ENCODE data around the gene OSBPL5. TPM values are rescaled to one million over a fixed set of nuclear protein-coding genes. Genes with fewer than 3 reads are reported as not detected.

OSBPL5 gene, protein sequence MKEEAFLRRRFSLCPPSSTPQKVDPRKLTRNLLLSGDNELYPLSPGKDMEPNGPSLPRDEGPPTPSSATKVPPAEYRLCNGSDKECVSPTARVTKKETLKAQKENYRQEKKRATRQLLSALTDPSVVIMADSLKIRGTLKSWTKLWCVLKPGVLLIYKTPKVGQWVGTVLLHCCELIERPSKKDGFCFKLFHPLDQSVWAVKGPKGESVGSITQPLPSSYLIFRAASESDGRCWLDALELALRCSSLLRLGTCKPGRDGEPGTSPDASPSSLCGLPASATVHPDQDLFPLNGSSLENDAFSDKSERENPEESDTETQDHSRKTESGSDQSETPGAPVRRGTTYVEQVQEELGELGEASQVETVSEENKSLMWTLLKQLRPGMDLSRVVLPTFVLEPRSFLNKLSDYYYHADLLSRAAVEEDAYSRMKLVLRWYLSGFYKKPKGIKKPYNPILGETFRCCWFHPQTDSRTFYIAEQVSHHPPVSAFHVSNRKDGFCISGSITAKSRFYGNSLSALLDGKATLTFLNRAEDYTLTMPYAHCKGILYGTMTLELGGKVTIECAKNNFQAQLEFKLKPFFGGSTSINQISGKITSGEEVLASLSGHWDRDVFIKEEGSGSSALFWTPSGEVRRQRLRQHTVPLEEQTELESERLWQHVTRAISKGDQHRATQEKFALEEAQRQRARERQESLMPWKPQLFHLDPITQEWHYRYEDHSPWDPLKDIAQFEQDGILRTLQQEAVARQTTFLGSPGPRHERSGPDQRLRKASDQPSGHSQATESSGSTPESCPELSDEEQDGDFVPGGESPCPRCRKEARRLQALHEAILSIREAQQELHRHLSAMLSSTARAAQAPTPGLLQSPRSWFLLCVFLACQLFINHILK
- 1 to 10 TPM; 2.8 to 3.4 TPM for total RNA-seq

DNA sequence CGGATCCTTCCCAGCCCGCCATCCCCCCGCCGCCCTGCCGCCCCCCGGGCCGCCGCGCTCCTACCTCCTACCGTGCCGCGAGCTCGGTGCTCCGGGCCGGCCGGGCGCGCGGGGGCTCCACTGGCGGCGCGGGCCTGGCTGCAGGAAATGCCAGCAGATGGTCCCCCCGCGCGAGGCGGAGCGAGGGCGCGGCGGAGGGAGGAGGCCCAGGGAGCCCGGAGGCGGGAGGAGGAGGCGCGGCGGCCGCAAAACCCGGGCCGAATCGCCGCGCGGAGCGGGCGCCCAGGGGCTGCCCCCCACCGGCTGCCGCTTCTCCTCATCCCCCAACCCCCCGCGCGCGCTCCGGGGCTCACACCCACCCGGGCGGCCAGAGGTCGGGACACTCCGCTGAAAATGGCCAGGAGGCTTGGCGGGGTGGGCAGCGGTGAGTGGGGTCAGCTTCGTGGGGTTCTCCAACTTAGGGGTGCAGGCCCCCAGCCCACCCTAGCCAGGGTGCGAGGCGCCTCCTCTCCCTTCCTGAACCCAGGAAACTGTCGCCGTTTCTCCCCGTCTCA lies at the start of gene OSBPL5:
Gene OSBPL5, minus strand, starts transcription at position 159 of the 554 bp plus-strand sequence. CDS start 36,162 bp downstream, outside the sequence.
- CTCF ChIA-PET: no interaction called here
- POLR2A ChIA-PET: no interaction called here

DNA sequence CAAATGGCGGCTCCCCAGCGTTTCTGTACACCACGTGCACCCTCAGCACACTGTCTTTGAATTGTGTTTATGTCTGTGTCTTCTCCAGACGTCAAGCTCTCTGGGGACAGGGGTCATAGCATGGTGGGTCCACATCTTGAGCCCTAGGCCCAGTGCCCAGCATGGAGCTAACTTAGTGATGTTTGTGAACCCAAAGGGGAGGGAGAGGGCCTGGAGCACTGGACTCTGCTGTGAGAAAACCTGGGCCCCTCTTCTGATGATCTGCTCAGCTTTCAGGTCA lies 49.2 kb upstream of the OSBPL5 start:
- ChIA-PET CTCF (interaction anchor here (1.4 kb wide), 1 partner anchor 124 kb away, joined by 3 read pairs; no protein-coding TSS in a partner anchor), POLR2A (no interaction called here)

DNA sequence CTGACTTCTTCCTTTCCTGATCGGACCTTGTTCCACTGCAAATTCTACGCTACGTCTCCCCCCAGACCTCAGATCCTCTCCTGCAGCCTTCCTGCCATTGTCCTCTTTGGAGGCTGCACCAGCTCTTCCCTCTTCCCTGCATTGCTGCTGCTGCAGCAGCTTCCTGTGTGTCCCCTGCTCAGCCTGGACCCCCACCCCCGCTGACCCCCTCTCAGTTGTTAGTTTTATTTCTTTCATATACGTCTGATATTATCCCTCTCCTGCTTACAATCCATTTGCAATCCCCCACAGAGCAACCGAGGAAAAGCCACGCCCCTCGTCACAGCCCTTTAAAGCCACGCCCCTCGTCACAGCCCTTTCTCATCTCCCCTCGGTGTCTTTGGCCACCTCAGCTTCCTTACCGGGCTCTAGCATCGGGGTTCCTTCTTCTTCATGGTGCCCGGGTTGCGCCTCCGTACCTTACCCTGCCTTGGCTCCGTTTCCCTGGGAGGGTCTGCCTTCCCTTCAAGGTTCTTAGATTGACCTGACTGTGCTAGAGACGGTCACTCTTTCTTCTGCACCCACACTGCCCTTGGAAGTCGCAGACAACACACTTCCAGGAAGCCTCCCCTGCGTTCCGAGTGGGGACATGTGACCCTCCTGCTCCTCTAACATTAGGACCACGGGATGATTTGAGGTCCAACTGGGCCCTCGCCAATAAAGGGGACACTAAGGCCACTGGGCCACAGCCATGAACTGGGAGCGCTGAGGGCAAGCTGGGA lies 48.7 kb upstream of the OSBPL5 start:
- ChIA-PET CTCF (no interaction called here), POLR2A (no interaction called here)

DNA sequence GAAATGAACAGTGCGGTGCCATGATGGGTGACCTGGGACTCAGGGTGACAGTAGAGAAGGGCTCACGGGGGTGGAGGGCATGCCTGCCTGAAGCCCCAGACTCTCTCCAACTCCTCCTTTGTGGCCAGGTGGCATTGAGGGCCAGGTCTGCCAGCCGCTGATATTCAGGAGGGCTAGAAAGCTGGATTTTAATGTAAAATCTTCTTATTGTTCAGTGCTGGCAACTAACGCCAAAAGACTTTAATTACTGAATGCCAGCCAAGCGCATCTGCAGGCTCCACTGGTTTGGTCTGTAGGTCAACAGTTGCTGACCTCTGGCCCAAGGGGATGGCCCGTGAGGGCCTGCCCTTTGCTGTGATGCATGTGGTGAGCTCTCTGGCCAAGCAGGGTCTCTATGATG lies 43.2 kb upstream of the OSBPL5 start:
- ChIA-PET CTCF (no interaction called here), POLR2A (no interaction called here)

DNA sequence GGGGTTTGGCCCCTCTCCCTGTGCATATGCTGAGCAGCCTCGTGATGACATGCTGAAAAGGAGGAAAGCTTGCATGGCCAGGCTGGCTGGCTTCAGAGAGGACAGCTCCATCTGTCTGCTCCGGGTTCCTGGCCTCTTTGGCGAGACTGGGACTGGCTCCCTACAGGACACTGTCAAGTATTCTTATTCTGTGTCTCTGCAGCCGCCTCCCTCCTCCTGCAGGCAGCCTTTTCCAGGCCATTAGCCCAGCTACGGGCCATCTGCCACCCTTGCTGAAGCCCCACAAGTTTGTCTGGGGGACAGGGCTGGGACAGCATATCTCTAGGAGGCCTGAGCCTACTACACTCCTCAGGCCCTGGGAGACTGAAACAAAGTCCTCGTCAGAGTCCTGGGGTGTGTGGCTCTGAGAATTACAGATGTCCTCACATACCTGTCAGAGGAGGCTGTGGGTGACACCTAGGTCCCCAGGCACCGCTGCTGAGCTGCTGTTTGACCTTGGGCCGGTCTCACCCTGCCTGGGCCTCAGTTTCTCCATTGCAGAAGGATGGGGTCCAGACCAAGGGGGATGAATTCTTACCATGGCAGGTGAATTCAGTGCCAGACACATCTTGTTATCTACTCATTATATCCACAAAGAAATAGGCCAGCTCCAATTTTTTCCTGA lies 42.5 kb upstream of the OSBPL5 start:
- CTCF ChIA-PET: interaction anchor here (1.0 kb wide), 1 partner anchor 9 kb away, joined by 4 read pairs; no protein-coding TSS in a partner anchor
- POLR2A ChIA-PET: no interaction called here

DNA sequence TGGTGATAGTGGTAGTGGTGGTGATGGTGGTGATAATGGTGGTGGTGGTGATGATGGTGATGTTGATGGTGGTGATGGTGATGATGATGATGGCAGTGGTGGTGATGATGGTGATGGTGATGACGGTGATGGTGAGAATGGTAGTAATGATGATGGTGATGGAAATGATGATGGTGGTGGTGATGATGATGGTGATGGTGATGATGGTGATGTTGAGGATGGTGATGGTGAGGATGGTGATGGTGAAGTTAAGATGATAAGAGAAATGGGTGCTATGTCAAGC lies 41.8 kb upstream of the OSBPL5 start:
- ChIA-PET CTCF (interaction anchor here (1.0 kb wide), 1 partner anchor 10 kb away, joined by 4 read pairs; no protein-coding TSS in a partner anchor), POLR2A (no interaction called here)

DNA sequence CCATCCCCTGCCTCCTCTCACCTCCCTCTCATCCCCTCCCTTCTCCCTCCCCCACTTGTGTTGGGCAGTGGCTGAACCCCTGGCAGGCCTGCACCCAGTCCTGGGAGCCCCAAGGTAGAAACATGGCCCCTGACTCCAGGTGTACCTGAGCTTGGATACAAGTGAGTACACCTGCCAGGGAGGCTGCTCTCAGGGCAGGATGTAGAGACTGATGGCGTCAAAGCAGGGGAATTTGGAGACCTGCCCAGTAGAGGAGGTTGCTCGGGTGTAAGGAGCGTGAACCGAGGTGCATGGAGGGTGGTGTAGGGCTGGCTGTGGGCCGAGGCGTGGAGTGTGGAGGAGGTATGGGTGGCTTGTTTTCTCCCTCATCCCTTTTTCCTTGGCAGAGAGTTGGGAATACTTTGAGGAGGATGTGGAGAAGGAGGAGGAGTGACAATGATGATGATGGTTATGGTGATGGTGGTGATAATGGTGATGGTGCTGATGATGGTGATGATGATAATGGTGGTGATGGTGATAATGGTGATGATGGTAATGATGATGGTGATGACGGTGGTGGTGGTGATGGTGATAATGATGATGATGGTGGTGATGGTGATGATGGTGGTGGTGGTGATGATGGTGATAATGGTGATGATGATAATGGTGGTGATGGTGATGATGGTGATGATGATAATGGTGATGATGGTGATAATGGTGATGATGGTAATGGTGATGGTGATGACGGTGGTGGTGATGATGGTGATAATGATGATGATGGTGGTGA lies 41.2 kb upstream of the OSBPL5 start:
- POLR2A ChIA-PET: no interaction called here
- CTCF ChIA-PET: interaction anchor here (1.0 kb wide), 1 partner anchor 10 kb away, joined by 4 read pairs; no protein-coding TSS in a partner anchor

DNA sequence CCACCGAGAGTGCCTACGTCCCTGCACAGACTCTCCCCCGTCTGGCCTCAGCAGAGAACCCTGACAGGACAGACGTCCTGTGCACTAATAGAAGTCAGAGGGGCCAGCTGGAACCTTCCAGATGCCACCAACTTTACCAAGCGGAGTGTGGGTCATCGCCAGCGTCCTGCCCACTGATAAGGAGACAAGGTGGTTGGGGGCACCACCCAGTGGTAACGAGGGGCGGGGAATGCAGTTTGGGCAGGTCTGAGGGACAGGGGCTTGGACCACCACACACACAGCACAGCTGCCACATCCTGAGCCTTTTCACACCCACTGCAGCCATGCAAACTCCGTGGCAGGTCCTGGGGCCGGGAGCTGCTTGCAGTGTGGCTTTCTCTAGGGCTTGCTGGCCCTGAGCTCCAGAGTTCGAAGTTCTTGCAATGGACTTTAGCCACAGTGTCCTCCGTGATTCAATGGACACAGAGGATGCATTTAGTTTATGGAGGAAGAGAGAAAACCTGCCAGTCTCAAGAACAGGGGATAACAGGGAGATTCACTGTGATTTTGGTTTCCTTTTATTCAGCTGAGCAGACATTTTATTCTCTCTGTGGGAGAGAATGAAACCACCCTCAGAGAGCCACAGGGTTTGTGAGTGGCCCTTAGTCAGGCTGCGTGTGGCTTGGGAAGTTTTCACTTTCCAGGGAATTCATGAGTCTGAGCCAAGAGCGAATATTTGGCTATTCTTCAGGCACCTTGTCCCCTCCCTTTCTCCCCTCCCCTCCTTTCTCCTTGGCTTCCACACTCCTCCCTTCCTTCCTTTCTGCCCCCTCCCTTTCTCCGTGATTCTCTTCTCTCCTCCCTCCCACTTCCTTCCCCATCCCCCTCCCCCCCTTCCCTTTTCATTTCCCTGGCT lies 40.4 kb upstream of the OSBPL5 start:
- POLR2A ChIA-PET: no interaction called here
- CTCF ChIA-PET: no interaction called here

DNA sequence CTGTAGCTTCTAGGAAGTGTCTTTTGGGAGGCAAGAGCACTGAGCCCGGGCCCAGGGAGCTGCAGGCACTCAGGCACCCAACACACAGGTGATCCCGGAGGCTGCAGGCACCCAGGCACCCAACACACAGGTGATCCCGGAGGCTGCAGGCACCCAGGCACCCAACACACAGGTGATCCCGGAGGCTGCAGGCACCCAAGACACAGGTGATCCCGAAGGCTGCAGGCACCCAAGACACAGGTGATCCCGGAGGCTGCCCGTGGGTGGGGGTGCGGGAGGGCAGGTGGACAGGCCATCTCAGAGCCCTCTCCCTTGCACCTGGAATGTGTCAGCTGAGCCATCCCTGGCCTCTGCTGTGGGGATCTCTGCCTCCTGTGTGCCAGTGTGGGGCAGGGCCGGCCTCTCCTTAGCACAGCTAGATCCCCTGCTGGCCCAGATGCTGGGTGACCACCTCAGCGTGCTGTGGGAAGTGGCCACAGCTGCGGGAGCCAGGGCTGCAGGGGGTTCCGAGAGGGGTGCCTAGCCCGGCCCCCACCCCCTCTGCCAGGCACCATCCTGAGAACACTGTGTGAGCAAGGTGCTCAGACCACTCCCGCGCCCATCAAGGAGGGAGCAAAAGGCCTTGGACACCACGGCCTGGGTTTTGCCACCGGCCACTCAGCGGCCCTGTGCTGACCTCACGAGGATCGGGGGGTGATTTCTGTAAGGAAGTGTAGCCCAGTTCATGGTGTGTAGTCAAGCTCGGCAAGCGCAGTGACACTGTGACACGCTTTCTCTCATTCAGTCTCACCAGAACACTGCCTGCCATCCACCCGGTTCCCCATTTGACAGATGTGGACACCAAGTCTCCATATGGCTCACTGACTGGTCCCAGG lies 39.3 kb upstream of the OSBPL5 start:
- ChIA-PET CTCF (no interaction called here), POLR2A (no interaction called here)

DNA sequence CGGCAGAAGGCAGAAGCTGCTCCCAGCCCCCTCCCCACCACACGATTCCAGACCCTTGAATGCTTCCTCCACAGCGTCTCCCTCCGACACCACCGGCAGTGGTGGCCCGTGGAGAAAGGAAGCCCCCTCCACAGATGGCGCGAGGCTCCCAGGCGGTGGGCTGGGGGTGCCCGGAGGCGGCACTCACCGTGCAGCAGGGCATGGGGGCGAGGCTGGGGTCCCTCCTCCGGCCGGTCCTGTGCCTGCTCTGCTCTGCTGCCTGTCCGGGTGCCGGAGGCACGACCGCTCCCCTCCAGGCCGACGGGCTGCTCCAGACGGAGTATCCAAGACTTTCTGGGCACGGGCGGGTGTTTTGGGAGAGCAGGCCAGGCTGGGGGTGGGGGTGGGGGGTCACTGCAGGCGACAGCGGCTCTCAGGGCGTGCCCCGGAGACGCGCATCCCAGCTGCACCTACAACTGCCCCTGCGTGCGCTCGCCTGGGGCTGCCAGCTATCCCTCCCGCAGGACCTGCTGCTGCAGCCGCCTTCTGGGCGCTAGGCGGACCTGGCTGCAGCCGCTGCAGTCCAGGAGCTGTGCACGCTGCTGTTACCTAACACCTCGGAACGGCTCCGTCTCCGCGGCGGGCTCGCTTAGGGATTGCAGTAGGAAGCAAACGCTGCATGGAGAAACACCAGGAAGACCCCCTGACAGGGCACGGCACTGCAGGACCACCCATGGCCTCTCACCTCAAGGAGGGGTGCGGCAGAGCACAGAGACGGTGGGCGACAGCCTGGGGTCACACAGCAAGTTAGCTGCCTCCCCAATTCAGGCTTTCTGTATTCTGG lies 38.3 kb upstream of the OSBPL5 start:
- CTCF ChIA-PET: no interaction called here
- POLR2A ChIA-PET: no interaction called here

DNA sequence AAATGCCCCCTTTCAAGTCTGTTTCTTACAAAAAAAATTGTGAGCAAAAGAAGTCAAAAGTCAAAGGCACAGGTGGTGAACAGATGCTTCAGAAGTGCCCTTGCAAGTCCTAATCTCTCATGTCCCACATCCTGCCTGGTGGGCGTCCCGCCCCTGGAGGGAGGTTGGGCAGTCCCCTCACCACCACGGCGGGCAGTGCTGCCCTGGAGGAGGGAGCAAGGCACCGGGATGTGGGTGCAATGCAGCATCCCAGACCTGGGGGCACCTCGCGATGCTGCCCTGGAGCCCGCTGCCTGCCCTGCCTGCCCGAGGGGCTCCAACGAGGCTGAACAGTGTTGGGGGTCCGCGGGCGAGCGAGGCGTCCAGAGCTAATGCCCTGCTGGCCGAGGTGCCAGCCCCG lies 37.6 kb upstream of the OSBPL5 start:
- CTCF ChIA-PET: no interaction called here
- POLR2A ChIA-PET: no interaction called here

DNA sequence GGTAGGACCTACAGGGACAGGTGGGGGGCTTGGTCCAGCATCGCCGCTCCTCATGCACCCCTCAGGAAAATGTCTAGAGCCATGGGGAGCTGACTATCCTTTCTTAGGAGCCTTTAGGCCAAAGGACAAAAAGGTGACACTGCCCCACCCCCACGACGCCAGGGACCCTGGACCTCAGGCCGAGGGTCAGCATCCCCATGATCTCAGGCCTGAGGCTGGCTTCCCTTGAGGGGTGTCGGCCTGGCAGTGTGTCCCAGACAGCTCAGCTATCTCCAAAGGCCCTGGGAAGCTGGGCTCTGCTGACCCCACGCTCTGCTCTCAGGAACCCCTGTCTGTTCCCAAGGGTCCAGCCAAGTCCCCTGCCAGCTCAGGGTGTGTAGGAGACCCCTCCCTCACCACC lies 37.2 kb upstream of the OSBPL5 start:
- POLR2A ChIA-PET: no interaction called here
- CTCF ChIA-PET: no interaction called here

DNA sequence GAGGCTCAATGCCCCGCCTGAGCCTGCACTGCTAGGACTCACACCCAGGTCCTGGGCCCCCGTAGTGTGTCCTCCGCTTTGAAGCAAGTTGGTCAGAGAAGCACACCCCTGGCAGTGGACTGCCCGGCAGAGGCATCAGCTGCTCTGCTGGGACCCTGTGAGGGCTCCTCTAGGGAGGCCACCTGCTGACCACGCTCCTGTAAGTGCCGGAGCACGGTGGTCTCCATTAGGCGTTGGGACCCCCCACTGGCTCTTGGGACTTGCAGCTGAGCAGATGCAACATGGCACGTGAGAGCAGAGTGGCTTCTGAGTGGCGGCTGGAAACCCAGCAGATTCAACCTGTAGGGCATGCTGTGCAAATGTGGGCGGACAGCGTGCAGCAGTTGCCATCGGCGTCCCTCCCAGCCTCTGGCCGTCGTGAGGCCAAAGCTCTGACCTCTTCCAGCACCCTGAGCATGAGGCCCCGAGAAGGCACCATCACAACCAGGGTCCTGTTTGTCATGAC lies 36.6 kb upstream of the OSBPL5 start:
- POLR2A ChIA-PET: no interaction called here

DNA sequence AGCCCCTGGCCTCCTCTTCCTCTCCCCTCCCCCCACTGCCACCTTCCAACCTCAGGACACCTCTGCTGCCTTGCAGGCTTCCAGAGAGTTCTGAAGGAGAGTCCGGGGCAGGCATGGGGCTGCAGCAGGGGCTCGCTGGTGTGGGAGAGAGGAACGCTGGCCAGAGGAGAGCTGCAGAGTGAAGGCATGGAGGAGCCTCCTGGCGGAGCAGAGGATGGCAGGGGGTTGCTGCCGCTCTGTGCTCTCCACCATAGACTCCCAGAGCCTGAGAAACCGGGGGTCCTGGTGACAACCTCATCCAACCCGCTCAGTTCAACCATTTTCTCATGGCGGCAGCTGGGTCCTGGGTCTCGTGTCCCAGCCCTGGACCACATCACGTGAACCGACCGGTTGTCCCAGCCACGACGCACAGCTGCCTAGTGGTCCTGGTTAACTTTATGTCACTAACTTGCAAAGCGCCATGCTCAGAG lies 36.0 kb upstream of the OSBPL5 start:
- ChIA-PET CTCF (no interaction called here), POLR2A (no interaction called here)

More for the DNA sequence above, 36.6 kb upstream of the OSBPL5 start:
- CTCF ChIA-PET: no interaction called here

DNA sequence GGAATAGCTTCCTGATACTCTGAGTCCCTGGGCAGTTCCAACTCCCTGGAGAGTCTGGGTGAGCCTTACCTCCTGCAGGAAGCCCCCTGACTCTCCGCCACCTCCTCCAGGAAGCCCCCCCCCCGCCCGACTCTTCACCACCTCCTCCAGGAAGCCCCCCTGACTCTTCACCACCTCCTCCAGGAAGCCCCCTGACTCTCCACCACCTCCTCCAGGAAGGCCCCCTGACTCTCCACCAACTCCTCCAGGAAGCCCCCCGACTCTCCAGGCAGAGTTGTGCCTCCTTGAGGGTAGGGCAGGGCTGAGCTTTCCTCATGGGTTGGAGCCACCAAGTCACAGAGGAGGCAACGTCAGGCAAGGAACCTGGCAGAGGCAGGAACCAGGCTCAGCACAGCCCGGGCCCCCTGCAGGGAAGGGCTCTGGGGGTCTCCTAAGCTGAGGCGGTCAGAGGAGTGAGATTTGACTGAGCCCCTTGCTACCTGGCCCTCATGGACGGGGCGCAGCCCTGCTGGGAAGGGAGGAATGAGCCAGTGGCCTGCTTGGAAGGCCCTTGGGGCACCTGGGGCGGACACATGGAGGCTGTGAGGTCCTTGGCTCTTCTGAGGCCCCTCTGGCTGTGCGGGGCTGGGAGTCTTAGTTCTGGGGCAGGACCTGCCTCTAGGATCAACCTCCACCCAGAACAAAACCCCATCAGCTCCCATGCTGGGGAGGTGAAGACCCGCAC lies 35.4 kb upstream of the OSBPL5 start:
- ChIA-PET CTCF (no interaction called here), POLR2A (no interaction called here)
